HG03432 (cell line): ENCODE results near the gene ELAVL1.

Source experiments
- ATAC-seq: cut with Tn5 transposase; IDR thresholded peaks from one replicate; pipeline ENCODE4 v1.9.1; 2021; ENCODE audit warnings: mild to moderate bottlenecking, moderate library complexity; ENCODE audit not compliant: unreplicated experiment

ELAVL1 gene

GRCh38 chr19:7987114-7987768, 18.2 kb downstream of the ELAVL1 start:
- no peak for ATAC-seq

GRCh38 chr19:7986321-7987113, 18.9 kb downstream of the ELAVL1 start:
- ATAC-seq = no peak

- no peak for ATAC-seq
These were observed 19.9 kb downstream of the ELAVL1 start for GRCh38 chr19:7985481-7985911.

- no peak for ATAC-seq
These were observed 21.2 kb downstream of the ELAVL1 start for GRCh38 chr19:7983995-7984837.

GRCh38 chr19:7983286-7983950, 22.0 kb downstream of the ELAVL1 start:
- no peak for ATAC-seq

- no peak for ATAC-seq
These were observed 22.8 kb downstream of the ELAVL1 start for GRCh38 chr19:7982651-7983099.

GRCh38 chr19:7982103-7982502, 23.3 kb downstream of the ELAVL1 start:
- ATAC-seq = no peak

GRCh38 chr19:7981661-7982060, 23.8 kb downstream of the ELAVL1 start:
- no peak for ATAC-seq

GRCh38 chr19:7981199-7981598, 24.2 kb downstream of the ELAVL1 start:
- ATAC-seq = no peak

- no peak for ATAC-seq
These were observed 24.8 kb downstream of the ELAVL1 start for GRCh38 chr19:7980635-7981121.

- no peak for ATAC-seq
These were observed 25.3 kb downstream of the ELAVL1 start for GRCh38 chr19:7980168-7980567.

GRCh38 chr19:7979559-7979958, 25.9 kb downstream of the ELAVL1 start:
- ATAC-seq = no peak

GRCh38 chr19:7979011-7979410, 26.4 kb downstream of the ELAVL1 start:
- no peak for ATAC-seq

- no peak for ATAC-seq
These were observed 27.1 kb downstream of the ELAVL1 start for GRCh38 chr19:7978179-7978825.

GRCh38 chr19:7977723-7978040, 27.8 kb downstream of the ELAVL1 start:
- ATAC-seq = no peak

GRCh38 chr19:7977021-7977722, 28.3 kb downstream of the ELAVL1 start:
- no peak for ATAC-seq

- no peak for ATAC-seq
These were observed 29.0 kb downstream of the ELAVL1 start for GRCh38 chr19:7976461-7976860.

- ATAC-seq = no peak
These were observed 30.4 kb downstream of the ELAVL1 start for GRCh38 chr19:7975037-7975436.

GRCh38 chr19:7973883-7974282, 31.6 kb downstream of the ELAVL1 start:
- ATAC-seq = no peak
